NCI-H1436 (cell line): ENCODE data around the gene FAM3A.
A peak's percentile ranks its signal among the peaks of the same experiment; 100 is the strongest.

Source experiments
- DNase-seq: peaks from one replicate; lab custom pipeline; 2025; lab: John Stamatoyannopoulos, UW

FAM3A gene

DNA sequence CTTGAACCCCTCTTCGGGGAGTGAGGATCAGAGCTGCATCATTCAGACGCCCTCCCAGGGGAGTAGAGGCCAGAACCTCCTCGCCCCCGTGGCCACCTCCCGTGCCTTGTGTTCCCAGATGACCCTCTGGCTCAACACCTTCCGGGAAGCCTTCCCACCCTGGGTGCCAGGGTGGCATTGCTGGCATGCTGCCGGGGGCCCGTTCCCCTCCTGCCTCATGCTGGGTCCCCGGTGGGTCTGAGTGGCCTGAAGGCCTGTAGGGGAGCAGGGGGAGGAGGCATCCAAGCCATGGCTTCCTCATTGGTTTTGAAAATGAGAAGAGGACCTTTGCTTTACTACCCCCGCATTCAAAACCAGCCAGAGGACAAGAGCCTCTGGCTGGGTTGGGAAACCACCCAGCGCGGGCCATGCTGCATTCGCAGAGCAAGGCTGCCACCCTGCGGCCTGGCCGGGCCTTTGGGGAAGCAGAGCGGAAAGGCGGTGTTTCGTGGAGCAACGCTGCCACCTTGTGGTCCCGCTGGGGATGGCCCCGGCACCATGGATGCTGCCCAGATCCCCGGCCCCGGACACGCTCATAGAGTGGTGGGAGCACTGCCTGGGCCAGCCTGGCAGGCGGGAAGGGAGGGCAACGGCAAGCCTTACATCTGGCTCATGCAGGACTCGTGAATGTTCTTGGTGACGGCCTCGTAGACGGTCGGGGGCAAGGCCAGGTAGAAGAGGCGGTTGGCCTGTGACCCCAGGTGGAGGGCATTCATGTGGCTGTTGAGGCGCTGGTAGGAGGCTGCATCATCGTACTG, 18.7 kb upstream of the FAM3A start:
- DNase-seq = peak; percentile 89

- DNase-seq = no peak
Measured at GRCh38 chrX:154532690-154533089, 16.7 kb upstream of the FAM3A start.

DNA sequence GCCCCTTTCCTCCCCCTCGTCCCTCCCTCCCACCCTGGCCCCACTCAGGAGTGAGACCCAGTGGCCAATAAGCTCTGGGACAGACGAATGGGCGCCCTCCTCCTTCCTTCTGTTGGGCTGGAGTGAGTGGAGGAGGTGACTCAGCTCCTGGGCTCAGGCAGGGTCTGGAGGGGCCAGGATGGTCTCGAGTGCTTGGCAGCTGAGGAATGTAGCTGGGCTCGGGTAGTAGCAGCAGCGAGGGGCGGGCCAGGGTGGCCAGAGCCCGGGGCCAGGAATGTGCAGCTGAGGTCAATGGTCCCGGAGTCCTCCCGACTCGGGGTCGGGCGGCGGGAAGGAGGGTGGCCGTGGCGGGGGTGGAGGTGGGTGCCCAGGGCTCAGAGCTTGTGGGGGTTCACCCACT, 15.6 kb upstream of the FAM3A start:
- DNase-seq = no peak

DNA sequence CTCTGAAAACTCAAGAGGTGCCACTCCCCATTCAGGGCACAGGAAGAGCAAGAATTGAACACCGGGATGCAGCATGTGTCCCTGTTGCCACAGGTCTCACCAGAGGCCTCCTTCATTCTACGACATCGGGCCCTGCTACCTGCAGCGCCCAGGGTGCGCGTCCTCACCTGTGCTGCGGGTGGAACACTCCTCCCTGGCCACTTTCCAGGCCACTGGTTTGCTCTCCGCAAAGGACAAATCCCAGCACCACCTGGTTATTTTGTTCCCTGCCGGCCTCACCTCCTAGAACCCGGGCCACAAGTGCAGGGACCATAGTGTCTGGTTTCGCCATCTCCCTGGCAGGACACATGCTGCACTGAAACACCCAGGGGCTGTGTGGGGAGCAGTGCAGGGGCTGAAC, 14.3 kb upstream of the FAM3A start:
- no peak for DNase-seq

DNA sequence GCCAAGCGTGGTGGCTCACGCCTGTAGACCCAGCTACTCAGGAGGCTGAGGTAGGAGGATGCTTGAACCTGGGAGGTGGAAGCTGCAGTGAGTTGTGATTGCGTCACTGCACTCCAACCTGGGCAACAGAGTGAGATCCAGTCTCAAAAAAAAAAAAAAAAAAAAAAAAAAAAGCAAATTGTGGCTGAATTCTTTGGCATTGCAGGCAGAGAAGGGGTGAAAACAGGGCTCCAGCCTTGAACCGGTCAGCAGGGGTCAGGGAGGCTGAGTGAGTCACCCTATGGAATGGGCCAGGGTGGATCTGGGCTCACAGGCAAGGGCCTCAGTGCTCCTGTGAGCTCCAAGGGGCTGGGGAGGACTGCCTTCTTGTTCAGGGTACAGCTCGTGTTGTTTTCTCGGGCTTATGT, 13.2 kb upstream of the FAM3A start:
- DNase-seq = no peak

DNA sequence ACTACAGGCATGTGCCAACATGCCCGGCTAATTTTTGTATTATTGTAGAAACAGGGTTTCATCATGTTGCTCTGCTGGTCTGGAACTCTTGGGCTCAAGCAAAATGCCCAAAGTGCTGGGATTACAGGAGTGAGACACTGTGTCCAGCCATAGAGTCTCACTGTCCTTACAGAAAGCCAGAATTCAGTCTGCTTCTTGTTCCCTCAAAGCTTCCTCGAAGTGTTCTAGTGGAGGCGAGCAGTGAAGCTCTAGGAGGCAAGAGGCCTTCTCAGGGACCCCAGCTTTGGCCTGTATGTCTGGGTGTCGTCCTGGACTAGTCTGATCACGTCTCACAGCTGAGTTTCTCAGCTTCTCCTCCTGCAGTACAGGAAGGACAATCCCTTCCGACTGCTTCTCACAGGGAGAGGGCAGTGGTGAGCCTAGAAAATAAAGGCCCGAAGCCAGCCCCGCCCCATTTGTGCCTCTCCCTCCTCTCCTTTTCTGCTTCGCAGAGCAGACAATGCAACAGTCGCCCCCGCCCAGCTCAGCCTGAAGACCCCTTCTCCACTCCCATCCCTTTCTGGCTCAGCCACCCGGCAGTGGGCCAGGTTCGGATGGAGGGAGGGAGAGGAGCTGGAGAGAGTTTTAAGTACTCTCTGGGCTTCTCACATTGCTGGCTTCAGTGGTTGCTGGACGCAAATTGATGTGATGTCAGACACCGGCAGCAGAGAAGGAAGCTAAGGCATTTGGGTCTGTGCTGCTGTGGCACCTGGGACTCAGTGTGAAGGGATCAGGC, 11.1 kb upstream of the FAM3A start:
- peak; percentile 77 for DNase-seq

- DNase-seq = no peak
Measured at GRCh38 chrX:154525606-154526490, 9.8 kb upstream of the FAM3A start.

DNA sequence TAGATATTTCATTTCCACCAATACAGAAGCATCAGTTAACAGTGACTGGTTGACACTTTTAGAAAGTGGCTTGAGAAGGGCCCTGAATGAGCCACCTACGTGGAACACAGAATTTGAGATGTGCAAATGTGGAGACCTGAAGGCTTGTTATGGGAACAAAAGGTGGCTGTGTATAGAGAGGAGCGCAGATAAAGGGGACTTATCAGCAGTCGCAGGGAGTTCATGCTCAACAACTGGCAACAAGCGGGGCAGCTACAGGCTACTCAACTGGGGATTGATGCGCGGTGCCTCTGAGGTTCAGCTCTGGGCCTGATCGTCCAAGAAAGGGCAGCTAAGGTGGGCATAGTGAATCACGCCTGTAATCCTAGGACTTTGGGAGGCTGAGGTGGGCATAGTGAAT, 3.4 kb upstream of the FAM3A start:
- DNase-seq = no peak

- no peak for DNase-seq
Measured at GRCh38 chrX:154517101-154517781, 1.2 kb upstream of the FAM3A start.

- DNase-seq = no peak
Measured at GRCh38 chrX:154516656-154517100, 646 bp upstream of the FAM3A start.

DNA sequence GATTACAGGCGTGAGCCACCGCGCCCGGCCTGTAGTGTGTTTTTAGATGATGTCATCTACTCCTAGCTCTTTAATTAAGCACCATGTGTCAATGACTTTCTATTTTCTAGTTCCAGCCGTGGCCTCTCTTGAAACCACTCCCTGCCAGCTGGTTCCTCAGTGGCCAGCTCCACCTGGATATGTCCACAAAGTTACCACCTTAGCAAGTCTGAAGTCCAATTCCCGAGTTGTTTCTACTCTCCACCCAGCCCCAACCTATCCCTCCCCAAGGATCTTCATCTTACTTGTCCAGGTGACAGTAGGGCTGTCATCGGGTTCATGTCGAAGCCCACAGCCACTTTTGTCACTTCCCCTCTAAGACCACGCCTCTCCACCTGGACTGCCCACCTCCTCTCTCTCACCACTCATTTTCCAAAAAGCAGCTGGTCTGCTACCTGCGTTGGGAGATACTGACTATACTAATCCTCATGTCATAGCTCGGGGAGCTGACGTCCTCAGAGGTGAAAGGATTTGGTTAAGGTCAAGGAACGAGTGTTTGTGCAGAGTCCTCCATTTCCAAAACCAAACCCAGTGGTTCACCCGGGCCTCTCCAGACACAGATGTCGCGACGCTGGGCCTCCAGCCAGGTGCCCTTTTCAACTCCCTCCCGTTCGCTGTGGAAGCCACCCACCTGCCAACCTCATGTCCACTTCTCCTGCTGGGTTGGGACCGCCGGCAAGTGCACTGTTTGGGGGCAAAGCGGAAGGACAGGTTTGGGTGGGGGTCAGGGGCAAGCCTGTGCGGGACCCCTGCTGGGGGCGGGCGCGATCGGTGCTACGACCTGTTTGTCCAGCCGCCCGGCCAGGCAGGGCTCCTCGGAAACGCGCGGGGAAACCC, 704 bp downstream of the FAM3A start:
- no peak for DNase-seq

DNA sequence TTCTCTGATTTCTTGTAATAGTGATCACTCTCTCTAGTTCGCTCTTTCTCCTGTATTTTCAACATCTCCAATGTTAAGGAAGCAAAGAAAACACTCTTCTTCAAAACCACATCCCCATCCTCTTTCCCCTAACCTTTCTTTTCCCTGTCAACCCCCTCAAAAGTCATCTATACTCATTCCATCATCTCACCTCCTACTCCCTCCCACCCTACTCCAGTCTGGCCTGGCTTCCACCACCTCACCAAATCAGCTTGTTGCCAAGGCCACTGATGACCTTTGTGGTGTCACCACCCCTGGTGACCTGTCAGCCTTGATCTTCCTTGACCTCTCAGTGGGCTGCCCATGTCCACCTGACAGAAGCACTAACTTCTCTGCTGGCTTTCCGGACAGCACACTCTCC, 2.3 kb downstream of the FAM3A start:
- DNase-seq = no peak

- DNase-seq = no peak
Measured at GRCh38 chrX:154512879-154513553, 3.0 kb downstream of the FAM3A start.

DNA sequence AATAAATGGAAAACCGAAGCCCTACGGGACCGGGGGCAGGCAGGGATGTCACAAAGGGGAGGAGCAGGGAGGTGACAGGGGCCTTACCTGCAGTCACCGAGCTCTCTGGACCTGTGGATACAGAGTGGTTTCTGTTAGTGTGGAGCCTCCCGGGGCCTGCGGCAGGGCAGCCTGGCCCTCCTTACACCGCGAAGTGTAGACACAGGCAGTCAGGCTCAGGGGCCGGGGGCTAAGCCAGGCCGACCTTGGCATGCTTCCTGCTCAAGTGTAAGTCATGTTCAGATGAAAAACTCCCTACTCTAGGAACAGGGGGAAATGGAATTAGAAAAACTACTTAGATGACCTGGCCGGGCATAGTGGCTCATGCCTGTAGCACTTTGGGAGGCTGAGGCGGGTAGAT, 4.3 kb downstream of the FAM3A start:
- DNase-seq = no peak

GRCh38 chrX:154509455-154509854, 6.6 kb downstream of the FAM3A start:
- DNase-seq = no peak

DNA sequence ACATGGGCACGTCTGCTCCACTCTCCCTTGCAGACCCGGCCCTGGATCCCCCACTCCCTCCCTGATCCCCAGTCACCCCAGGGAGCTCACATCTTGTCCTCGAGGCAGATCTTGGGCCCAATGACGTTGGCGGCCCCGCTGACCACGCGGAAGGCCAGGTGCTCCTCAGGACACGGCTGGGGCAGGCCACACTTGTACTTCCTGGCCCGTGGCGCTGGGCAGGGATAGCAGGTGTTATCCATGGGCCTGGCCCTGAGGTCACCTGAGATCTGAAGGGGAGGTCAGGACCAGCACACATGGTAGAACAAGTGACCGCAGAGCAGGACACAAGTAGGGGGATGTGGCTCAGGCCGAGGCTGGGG, 7.7 kb downstream of the FAM3A start:
- no peak for DNase-seq

GRCh38 chrX:154507673-154508383, 8.2 kb downstream of the FAM3A start:
- DNase-seq = no peak

DNA sequence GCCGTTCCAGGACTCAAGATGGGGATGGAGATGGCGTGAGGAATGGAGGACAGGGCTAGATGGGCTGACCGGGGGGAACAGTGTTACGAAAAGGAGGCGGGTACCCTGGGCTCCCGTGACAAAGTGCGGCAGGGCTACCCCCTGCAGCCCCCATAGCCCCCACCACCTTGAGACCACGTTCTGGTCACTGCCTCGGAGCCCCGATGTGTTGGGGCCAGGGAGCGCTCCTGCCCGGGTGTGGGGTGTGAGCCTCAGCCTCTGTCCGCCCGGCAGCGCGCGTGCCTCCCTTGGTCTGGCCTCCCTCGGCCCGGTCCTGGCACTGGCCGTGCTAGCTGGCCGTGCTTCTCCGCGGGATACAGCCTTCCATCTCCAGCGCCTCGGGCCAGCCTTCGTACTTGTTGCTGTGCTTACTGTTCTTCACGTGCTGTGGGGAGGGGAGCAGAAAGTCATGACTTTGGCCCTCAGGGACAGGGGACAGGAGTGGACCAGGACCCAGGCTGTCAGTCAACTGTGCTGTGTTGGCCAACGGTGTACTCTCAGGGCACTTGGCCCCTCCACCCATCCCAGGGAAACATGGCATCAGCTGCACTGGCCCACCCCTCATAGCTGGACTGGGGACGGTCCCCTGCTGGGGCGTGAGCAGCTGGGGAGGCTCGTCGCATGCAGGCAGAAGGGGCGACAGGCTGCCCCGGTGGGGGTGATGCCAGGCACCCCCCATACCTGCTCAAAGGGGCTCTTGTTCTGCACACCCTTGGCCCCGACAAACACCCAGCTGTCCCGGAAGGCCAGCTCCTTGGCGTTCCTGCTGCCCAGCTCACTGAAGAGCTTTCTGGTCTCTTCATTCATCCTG, 9.3 kb downstream of the FAM3A start:
- no peak for DNase-seq

DNA sequence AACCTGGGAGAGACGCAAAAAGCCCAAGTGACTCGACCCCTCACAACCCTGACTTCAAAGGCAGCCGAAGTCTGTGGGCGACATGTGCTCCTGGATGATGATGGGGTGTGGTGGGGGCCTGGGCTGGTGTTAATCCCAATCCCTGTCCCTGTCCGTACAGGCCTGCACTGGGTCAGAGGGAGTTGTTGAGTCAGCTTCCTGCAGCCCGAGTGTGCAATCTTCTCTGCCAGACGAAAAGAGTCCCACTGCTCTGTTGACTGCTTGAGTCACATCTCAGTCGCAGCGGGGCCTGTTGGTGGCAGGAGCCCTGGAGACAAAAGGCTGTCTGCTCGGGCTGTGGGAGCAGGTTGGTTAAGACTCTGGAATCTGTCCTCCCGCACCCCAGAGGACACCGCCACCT, 10.3 kb downstream of the FAM3A start:
- DNase-seq = no peak
